ENCODE measurements around the gene PTPRCAP.
A peak's percentile ranks its signal among the peaks of the same experiment; 100 is the strongest.

The PTPRCAP gene

DNA sequence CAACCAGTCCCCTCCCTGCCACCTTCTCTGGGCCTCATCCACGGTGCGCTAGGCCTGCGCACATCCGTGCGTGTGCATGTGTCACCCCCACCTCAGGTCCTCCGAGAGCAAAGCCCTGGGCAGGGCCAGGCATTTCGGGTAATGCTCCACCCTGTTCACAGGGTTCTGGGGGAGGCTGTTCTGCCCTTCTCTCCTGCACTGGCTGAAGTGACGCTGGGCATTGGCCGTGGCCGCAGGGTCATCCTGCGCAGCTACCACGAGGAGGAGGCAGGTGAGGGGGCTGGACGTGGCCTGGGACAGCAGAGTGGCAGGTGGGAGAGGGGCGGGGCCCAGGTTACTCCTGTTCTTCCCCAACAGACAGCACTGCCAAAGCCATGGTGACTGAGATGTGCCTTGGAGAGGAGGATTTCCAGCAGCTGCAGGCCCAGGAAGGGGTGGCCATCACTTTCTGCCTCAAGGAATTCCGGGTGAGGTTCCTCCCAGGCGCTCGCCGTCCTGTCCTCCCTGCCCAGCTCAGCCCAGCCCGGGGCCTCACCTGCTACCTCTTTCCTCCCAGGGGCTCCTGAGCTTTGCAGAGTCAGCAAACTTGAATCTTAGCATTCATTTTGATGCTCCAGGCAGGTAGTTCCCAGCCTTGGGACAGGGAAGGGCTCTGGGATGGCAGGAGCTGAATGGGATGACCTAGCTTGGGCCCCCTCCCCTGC lies 41.8 kb downstream of the PTPRCAP start:
- DNase-seq (ENCODE audit: low read depth) = no peak

DNA sequence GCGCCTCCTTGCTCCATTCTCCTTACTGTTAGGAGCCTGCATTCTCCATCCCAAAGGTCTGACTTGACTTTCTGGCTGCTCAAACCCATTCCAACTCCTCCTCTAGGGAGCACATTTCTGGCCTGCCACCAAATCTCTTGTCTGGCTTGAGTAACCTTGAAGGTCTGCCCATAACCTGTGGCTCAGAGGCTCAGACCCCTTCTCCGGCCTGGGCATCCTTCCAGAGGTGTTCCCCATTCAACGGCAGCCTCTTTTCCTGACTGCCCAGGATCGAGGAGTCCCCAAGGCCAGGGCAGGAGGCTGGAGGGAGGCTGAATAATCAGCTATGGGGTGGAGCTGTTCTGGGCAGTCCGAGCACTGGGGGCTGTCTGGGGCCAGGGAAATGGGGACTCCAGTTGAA lies 43.5 kb downstream of the PTPRCAP start:
- DNase-seq (ENCODE audit: low read depth) = no peak

DNA sequence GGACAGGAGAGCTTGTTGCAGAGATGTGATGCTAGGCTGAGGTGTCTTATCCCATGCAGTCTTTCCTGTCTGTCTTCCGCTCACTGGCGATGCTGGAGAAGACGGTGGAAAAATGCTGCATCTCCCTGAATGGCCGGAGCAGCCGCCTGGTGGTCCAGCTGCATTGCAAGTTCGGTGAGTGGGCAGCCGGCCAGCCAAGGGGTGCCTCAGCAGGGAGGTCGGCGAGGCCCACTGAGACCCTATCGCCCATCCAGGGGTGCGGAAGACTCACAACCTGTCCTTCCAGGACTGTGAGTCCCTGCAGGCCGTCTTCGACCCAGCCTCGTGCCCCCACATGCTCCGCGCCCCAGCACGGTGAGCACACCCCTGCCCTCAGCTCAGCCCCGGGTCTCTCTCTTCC lies 44.0 kb downstream of the PTPRCAP start:
- no peak for DNase-seq (ENCODE audit: low read depth)

DNA sequence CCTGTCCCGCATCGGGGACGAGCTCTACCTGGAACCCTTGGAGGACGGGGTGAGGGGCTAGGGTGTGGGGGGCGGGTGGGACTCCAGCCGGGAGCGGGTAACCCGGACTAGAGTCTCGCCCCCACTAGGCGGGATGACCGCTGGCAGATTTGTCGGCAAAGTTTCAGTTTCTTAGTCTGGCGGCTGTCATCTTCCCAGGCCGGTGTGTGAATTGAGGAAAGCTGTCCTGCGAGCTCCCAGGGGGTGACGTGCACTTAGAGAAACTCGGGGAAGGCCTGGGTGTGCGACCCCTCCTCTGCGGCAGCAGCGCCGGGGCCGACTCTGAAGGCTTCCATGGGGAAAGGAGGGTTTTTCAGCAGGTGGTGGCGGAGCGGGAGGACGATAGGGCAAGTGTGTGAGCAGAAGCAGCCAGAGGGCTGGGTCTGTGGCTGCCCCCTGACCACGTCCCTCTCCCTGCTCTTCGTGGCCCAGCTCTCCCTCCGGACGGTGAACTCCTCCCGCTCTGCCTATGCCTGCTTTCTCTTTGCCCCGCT lies 45.2 kb downstream of the PTPRCAP start:
- DNase-seq (ENCODE audit: low read depth) = no peak

DNA sequence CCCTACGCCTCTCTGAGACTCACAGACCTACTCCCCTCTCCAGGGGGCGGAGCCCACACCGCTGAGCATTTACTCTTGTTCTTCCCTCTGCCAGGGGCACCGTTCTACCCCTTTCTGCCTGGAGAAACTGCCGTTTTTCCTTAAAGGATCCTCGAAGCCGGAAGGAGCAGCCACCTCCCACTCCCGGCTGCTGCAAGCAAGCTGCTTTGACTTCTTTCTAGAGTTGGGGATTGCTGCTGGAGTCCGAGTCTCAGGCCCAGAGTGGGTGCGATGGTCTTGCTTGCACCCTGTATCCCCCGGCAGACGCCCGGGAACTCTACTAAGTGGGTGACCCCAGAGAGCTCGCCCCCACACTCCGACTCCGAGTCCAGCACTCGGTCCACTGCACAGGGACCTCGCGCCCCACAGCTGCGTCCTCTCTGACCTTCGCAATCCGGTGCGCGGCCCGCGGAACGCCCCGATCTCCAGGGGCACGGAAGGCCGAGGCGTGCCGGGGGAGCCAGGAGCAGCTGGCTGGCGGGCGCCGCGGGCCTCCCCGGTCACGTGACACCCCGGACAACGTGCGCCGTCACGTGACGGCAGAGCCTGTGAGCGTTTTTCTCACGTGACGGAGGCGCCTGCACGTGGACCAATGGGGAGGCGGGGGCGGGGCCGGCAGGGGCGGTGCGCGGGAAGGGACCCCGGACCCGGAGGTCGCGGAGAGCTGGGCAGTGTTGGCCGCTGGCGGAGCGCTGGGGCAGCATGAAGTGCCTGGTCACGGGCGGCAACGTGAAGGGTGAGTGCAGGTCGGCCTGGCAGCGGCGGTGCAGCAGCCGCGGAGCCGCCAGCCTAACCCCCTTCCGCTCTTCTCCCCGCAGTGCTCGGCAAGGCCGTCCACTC lies 45.9 kb downstream of the PTPRCAP start, which contains the start of gene RAD9A:
TSS of gene RAD9A (plus strand) at position 683 of the 879 bp plus-strand sequence. CDS start at position 742, 59 bp downstream.
- peak; percentile 61 for DNase-seq (ENCODE audit: low read depth)

DNA sequence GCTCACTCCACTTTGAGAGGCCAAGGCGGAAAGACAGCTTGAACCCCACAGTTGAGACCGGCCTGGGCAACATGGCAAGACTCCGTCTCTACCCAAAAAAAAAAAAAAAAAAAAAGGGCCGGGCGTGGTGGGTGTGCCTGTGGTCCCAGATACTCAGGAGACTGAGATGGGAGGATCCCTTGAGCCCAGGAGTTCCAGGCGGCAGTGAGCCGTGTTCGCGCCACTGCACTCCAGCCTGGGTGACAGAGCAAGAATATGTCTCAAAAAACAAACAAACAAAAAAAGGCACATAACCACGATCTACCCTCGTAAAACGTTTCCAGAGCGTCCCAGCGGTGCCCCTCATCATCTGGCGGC lies 46.6 kb downstream of the PTPRCAP start:
- no peak for DNase-seq (ENCODE audit: low read depth)

DNA sequence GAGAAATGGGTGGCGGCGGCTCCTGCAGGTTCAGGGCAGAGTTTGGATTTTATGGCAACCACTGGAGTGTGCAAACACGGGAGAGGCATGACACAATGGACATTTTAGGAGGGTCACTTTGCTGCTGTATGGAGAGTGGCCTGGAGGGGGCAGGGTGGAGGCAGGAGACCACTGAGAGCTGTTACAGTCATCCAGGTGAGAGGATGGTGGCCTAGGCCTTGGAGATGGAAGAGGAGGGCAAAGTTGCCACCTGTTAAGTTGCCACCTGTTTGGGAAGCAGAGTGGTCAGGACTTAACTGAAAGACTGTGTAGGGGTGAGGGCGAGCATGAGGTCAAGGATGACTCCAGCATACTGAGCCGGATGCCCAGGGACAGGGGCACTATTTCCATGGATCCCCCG lies 48.0 kb downstream of the PTPRCAP start:
- no peak for DNase-seq (ENCODE audit: low read depth)

DNA sequence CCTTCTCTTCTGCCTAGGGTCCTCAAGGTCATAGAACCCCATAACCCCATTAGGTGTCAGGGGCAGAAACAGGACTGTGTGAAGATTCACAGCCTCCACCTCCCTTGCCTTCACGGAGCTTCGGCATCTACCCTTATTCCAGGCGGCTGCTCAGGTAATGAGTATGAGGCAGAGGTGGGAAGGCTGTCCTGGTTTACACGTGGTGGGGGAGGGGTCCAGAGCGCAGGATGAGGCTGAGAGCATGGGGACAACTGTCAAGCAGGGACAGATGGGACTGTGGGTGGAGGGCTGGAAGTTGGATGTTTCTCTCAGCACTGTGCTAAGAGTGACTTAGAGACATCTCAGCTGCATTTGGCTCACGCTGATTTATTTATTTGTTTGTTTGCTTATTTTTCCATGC lies 50.0 kb downstream of the PTPRCAP start:
- DNase-seq (ENCODE audit: low read depth) = no peak

DNA sequence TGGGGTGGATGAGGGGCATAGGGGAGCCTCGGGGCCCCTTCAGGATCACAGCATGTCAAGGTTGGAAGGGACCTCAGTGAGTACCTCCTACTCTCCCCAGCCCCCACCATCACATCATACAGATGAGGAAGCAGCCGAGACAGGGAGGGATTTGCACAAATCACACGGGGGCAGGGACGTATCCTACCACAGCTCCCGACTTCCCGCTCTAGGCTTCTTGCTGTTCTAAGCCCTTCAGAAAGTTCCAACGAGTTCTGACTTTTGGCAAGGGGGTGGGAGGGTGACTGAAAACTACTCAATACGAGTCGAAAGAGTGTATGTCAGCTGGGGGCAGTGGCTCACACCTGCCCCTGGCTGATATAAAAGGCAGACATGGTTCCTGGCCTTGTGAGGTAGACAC lies 50.4 kb downstream of the PTPRCAP start:
- no peak for DNase-seq (ENCODE audit: low read depth)
